Measurements from ENCODE around the gene UGT1A8.
"Not testable (repeated sequence)": the region's sequence is repeated elsewhere in the genome, so short reads cannot be mapped to it uniquely, and the experiment has no call there.

UGT1A8 gene

GRCh38 chr2:233598952-233599351, 18.5 kb upstream of the UGT1A8 start:
- H3K36me3 ChIP-seq (ENCODE audit: control insufficient read depth, insufficient read depth, low read length): no peaks in the 10 kb centered on the region
- DNase-seq (ENCODE audit: low read depth, low spot score): no peak
- no peaks in the 10 kb centered on the region for H3K4me1 ChIP-seq (ENCODE audit: control insufficient read depth, insufficient read depth, low read length)
- H3K4me3 ChIP-seq (ENCODE audit: low read length): no peak overlapping the region
- H3K27ac ChIP-seq (ENCODE audit: low read length): no peak overlapping the region
- no peaks in the 10 kb centered on the region for H3K9me3 ChIP-seq (ENCODE audit: control insufficient read depth, insufficient read depth, low read length)
- no peaks in the 10 kb centered on the region for H3K27me3 ChIP-seq (ENCODE audit: control insufficient read depth, insufficient read depth, low read length)
- no CpG with 5 or more reads among the region's 3 CpGs for WGBS (ENCODE audit: insufficient coverage, insufficient read length)

DNA sequence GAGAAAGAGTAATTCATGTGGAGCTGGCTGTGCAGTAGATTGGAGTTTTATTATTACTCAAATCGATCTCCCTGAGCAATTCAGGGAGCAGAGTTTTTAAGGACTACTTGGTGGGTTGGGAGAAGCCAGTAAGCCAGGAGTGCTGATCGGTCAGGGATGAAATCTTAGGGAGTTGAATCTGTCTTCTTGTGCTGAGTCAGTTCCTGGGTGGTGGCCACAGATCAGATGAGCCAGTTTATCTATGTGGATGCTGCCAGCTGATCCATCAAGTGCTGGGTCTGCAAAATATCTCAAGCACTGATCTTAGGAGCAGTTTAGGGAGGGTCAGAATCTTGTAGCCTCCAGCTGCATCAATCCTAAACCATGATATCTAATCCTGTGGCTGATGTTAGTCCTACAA, 17.0 kb upstream of the UGT1A8 start:
- H3K4me3 ChIP-seq (ENCODE audit: low read length): no peak overlapping the region
- no peaks in the 10 kb centered on the region for H3K9me3 ChIP-seq (ENCODE audit: control insufficient read depth, insufficient read depth, low read length)
- no peak overlapping the region for H3K27ac ChIP-seq (ENCODE audit: low read length)
- no peak for DNase-seq (ENCODE audit: low read depth, low spot score)
- no peaks in the 10 kb centered on the region for H3K4me1 ChIP-seq (ENCODE audit: control insufficient read depth, insufficient read depth, low read length)
- H3K36me3 ChIP-seq (ENCODE audit: control insufficient read depth, insufficient read depth, low read length): no peaks in the 10 kb centered on the region
- WGBS (ENCODE audit: insufficient coverage, insufficient read length): no CpG with 5 or more reads among the region's 2 CpGs
- no peaks in the 10 kb centered on the region for H3K27me3 ChIP-seq (ENCODE audit: control insufficient read depth, insufficient read depth, low read length)

- no peak overlapping the region for H3K27ac ChIP-seq (ENCODE audit: low read length)
- H3K9me3 ChIP-seq (ENCODE audit: control insufficient read depth, insufficient read depth, low read length): no peaks in the 10 kb centered on the region
- DNase-seq (ENCODE audit: low read depth, low spot score): no peak
- no peaks in the 10 kb centered on the region for H3K36me3 ChIP-seq (ENCODE audit: control insufficient read depth, insufficient read depth, low read length)
- no peak overlapping the region for H3K4me3 ChIP-seq (ENCODE audit: low read length)
- no CpG with 5 or more reads among the region's 1 CpG for WGBS (ENCODE audit: insufficient coverage, insufficient read length)
- H3K27me3 ChIP-seq (ENCODE audit: control insufficient read depth, insufficient read depth, low read length): no peaks in the 10 kb centered on the region
- no peaks in the 10 kb centered on the region for H3K4me1 ChIP-seq (ENCODE audit: control insufficient read depth, insufficient read depth, low read length)
Measured at GRCh38 chr2:233602076-233602475, 15.4 kb upstream of the UGT1A8 start.

DNA sequence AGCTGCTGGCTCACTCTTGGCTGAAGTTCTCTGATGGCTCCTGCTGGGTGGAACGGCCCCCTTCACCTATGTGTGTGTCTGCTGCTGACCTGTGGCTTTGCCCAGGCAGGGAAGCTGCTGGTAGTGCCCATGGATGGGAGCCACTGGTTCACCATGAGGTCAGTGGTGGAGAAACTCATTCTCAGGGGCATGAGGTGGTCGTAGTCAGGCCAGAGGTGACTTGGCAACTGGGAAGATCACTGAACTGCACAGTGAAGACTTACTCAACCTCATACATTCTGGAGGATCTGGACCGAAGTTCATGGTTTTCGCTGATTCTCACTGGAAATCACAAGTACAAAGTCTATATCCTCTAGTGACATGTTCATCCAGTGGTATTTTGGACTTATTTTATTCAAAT, 13.9 kb upstream of the UGT1A8 start:
- no peaks in the 10 kb centered on the region for H3K27me3 ChIP-seq (ENCODE audit: control insufficient read depth, insufficient read depth, low read length)
- no peaks in the 10 kb centered on the region for H3K9me3 ChIP-seq (ENCODE audit: control insufficient read depth, insufficient read depth, low read length)
- DNase-seq (ENCODE audit: low read depth, low spot score): no peak
- no CpG with 5 or more reads among the region's 4 CpGs for WGBS (ENCODE audit: insufficient coverage, insufficient read length)
- no peaks in the 10 kb centered on the region for H3K36me3 ChIP-seq (ENCODE audit: control insufficient read depth, insufficient read depth, low read length)
- no peaks in the 10 kb centered on the region for H3K4me1 ChIP-seq (ENCODE audit: control insufficient read depth, insufficient read depth, low read length)
- H3K4me3 ChIP-seq (ENCODE audit: low read length): no peak overlapping the region
- H3K27ac ChIP-seq (ENCODE audit: low read length): no peak overlapping the region

DNA sequence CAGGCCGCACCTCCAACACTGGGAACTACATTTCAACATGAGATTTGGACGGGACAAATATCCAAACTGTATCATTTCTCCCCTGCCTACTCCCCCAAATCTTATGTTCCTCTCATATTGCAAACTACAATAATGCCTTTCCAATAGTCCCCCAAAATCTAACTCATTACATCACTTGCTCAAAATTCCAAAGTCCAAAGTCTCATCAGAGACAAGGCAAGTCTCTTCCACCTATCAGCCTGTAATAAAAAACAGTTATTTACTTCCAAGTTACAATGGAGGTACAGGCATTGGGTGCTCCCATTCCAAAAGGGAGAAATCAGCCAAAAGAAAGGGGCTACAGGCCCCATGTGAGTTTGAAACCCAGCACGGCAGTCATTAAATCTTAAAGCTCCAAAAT, 12.6 kb upstream of the UGT1A8 start:
- H3K27ac ChIP-seq (ENCODE audit: low read length): no peak overlapping the region
- no CpG with 5 or more reads among the region's 3 CpGs for WGBS (ENCODE audit: insufficient coverage, insufficient read length)
- no peaks in the 10 kb centered on the region for H3K9me3 ChIP-seq (ENCODE audit: control insufficient read depth, insufficient read depth, low read length)
- no peak overlapping the region for H3K4me3 ChIP-seq (ENCODE audit: low read length)
- H3K36me3 ChIP-seq (ENCODE audit: control insufficient read depth, insufficient read depth, low read length): no peaks in the 10 kb centered on the region
- DNase-seq (ENCODE audit: low read depth, low spot score): no peak
- H3K27me3 ChIP-seq (ENCODE audit: control insufficient read depth, insufficient read depth, low read length): no peaks in the 10 kb centered on the region
- H3K4me1 ChIP-seq (ENCODE audit: control insufficient read depth, insufficient read depth, low read length): no peaks in the 10 kb centered on the region

GRCh38 chr2:233605680-233606079, 11.8 kb upstream of the UGT1A8 start:
- Histone ChIP-seq H3K4me1 (ENCODE audit: control insufficient read depth, insufficient read depth, low read length) (no peaks in the 10 kb centered on the region), H3K4me3 (ENCODE audit: low read length) (no peak overlapping the region), H3K36me3 (ENCODE audit: control insufficient read depth, insufficient read depth, low read length) (no peaks in the 10 kb centered on the region), H3K27me3 (ENCODE audit: control insufficient read depth, insufficient read depth, low read length) (no peaks in the 10 kb centered on the region), H3K9me3 (ENCODE audit: control insufficient read depth, insufficient read depth, low read length) (no peaks in the 10 kb centered on the region), H3K27ac (ENCODE audit: low read length) (no peak overlapping the region)
- DNase-seq (ENCODE audit: low read depth, low spot score): no peak
- whole genome bisulfite sequencing (ENCODE audit: insufficient coverage, insufficient read length): no CpG with 5 or more reads among the region's 1 CpG

DNA sequence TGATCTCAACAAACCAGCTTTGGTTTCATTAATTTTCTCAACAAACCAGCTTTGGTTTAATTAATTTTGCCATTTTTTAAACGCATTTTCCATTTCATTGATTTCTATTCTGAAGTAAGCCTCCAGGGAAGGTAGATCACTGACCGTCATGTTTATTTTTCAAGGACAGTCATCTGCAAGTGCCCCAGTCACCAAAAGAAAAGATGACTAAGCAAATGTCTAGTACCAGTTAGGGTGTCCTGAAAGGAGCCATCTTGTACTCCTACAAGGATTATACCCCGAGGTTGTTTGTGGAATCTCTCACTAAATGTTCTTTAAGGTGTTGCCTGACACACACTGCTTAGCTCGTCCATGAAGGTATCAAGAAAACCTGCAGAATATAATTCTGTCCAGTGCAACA, 6.1 kb upstream of the UGT1A8 start:
- no peak overlapping the region for H3K27ac ChIP-seq (ENCODE audit: low read length)
- H3K36me3 ChIP-seq (ENCODE audit: control insufficient read depth, insufficient read depth, low read length): no peaks in the 10 kb centered on the region
- no CpG with 5 or more reads among the region's 4 CpGs for WGBS (ENCODE audit: insufficient coverage, insufficient read length)
- H3K4me1 ChIP-seq (ENCODE audit: control insufficient read depth, insufficient read depth, low read length): no peaks in the 10 kb centered on the region
- H3K9me3 ChIP-seq (ENCODE audit: control insufficient read depth, insufficient read depth, low read length): no peaks in the 10 kb centered on the region
- H3K4me3 ChIP-seq (ENCODE audit: low read length): no peak overlapping the region
- DNase-seq (ENCODE audit: low read depth, low spot score): no peak
- H3K27me3 ChIP-seq (ENCODE audit: control insufficient read depth, insufficient read depth, low read length): no peaks in the 10 kb centered on the region

GRCh38 chr2:233620204-233620603, 2.8 kb downstream of the UGT1A8 start:
- H3K9me3 ChIP-seq (ENCODE audit: control insufficient read depth, insufficient read depth, low read length): no peaks in the 10 kb centered on the region
- no peak overlapping the region for H3K4me3 ChIP-seq (ENCODE audit: low read length)
- no peaks in the 10 kb centered on the region for H3K27me3 ChIP-seq (ENCODE audit: control insufficient read depth, insufficient read depth, low read length)
- no peak overlapping the region for H3K27ac ChIP-seq (ENCODE audit: low read length)
- H3K4me1 ChIP-seq (ENCODE audit: control insufficient read depth, insufficient read depth, low read length): no peaks in the 10 kb centered on the region
- no CpG with 5 or more reads among the region's 4 CpGs for WGBS (ENCODE audit: insufficient coverage, insufficient read length)
- DNase-seq (ENCODE audit: low read depth, low spot score): no peak
- H3K36me3 ChIP-seq (ENCODE audit: control insufficient read depth, insufficient read depth, low read length): no peaks in the 10 kb centered on the region

DNA sequence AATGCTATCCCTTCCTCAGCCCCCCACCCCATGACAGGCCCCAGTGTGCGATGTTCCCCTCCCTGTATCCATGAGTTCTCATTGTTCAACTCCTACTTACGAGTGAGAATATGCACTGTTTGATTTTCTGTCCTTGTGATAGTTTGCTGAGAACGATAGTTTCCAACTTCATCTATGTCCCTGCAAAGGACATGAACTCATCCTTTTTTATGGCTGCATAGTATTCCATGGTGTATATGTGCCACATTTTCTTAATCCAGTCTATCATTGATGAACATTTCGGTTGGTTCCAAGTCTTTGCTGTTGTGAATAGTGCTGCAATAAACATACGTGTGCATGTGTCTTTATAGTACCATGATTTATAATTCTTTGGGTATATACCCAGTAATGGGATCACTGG, 4.4 kb downstream of the UGT1A8 start:
- not testable (repeated sequence) for DNase-seq (ENCODE audit: low read depth, low spot score); H3K4me3 ChIP-seq (ENCODE audit: low read length); H3K36me3 ChIP-seq (ENCODE audit: control insufficient read depth, insufficient read depth, low read length); H3K9me3 ChIP-seq (ENCODE audit: control insufficient read depth, insufficient read depth, low read length); H3K27me3 ChIP-seq (ENCODE audit: control insufficient read depth, insufficient read depth, low read length); H3K27ac ChIP-seq (ENCODE audit: low read length); H3K4me1 ChIP-seq (ENCODE audit: control insufficient read depth, insufficient read depth, low read length)
- WGBS (ENCODE audit: insufficient coverage, insufficient read length): no CpG with 5 or more reads among the region's 5 CpGs

DNA sequence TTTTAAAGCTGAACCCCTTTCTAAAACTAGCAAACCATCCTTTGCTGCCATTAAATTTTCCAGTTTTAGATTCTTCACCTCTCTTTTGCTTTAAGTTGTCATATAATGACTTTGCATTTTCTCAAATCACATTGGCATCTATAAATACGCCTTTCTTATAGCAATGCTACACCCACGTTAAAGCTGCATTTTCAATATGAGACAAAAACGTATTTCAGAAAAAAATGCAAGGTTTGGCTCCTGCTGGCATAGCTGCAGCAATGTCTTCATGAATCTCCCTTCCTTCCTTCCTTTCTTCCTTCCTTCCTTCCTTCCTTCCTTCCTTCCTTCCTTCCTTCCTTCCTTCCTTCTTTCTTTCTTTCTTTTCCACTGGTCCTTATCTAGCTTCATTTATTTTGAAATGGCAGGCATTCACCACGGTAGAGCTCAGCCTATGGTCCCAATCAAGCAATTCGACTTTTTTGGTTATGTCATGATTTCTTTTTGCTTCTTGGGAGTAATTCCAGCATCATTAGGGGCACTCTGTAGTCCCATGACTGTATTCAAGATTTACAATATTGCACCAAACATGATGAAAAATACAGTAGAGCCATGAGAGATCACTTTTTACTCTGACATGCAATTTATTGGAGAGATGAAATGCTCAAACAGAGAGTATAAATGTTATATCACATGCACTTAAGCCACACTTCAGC, 10.0 kb downstream of the UGT1A8 start:
- H3K27ac ChIP-seq (ENCODE audit: low read length): no peak overlapping the region
- H3K4me1 ChIP-seq (ENCODE audit: control insufficient read depth, insufficient read depth, low read length): no peaks in the 10 kb centered on the region
- no peak overlapping the region for H3K4me3 ChIP-seq (ENCODE audit: low read length)
- H3K9me3 ChIP-seq (ENCODE audit: control insufficient read depth, insufficient read depth, low read length): no peaks in the 10 kb centered on the region
- no peak for DNase-seq (ENCODE audit: low read depth, low spot score)
- H3K27me3 ChIP-seq (ENCODE audit: control insufficient read depth, insufficient read depth, low read length): no peaks in the 10 kb centered on the region
- no peaks in the 10 kb centered on the region for H3K36me3 ChIP-seq (ENCODE audit: control insufficient read depth, insufficient read depth, low read length)
- WGBS (ENCODE audit: insufficient coverage, insufficient read length): no CpG with 5 or more reads among the region's 5 CpGs

DNA sequence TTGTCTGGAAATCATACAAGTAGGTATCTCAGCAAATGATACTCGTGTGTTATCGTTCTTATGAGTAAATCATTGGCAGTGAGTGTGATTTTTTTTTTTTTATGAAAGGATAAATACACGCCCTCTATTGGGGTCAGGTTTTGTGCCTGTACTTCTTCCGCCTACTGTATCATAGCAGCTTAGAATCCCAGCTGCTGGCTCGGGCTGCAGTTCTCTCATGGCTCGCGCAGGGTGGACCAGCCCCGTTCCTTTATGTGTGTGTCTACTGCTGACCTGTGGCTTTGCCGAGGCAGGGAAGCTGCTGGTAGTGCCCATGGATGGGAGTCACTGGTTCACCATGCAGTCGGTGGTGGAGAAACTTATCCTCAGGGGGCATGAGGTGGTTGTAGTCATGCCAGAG, 18.9 kb downstream of the UGT1A8 start, which contains the start of gene UGT1A10:
TSS of gene UGT1A10 (plus strand) at position 143 of the 400 bp plus-strand sequence. CDS start at position 218, 75 bp downstream.
- H3K9me3 ChIP-seq (ENCODE audit: control insufficient read depth, insufficient read depth, low read length); H3K27me3 ChIP-seq (ENCODE audit: control insufficient read depth, insufficient read depth, low read length); DNase-seq (ENCODE audit: low read depth, low spot score); H3K4me3 ChIP-seq (ENCODE audit: low read length); H3K36me3 ChIP-seq (ENCODE audit: control insufficient read depth, insufficient read depth, low read length); H3K4me1 ChIP-seq (ENCODE audit: control insufficient read depth, insufficient read depth, low read length); H3K27ac ChIP-seq (ENCODE audit: low read length): not testable (repeated sequence)
- no CpG with 5 or more reads among the region's 10 CpGs for WGBS (ENCODE audit: insufficient coverage, insufficient read length)

Measured in iPS DF 6.9 (cell line).